ENCODE data around the gene SEC11A.

DNA sequence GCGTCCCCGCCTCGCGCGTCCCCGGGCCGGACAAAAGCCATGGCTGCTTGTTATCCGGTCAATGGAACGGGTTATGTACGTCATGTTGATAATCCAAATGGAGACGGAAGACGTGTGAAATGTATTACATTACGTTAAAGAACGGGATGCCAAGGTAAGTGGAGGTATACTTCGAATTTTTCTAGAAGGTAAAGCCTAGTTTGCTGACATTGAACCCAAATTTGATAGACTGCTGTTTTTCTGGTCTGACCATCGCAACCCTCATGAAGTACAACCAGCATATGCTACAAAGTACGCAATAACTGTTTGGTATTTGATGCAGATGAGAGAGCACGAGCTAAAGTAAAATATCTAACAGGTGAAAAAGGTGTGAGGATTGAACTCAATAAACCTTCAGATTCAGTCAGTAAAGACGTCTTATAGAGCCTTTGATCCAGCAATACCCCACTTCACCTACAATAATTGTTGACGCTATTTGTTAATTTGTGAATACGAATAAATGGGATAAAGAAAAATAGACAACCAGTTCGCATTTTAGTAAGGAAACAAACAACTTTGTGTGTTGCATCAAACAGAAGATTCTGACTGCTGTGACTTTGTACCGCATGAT lies 81.6 kb downstream of the SEC11A start:
- TF ChIP-seq POLR2AphosphoS5 (IDR thresholded peaks at IDR 0.05; ENCODE audit: low read depth, low read length) (no peak), POLR2A (IDR thresholded peaks at IDR 0.05; ENCODE audit: low read depth, low read length) (no peak)
